Measurements from ENCODE around the gene EVA1C. TPM values are rescaled to one million over a fixed set of nuclear protein-coding genes. Genes with fewer than 3 reads are reported as not detected.

Gene EVA1C
- total and polyA plus RNA-seq, 2 experiments from 2014 or later = 4.6 to 6.9 TPM

- TF ChIP-seq CREB1 (CRISPR knock-in tag; IDR thresholded peaks at IDR 0.05; ENCODE audit: low read depth) (no peak), STAT1 (IDR thresholded peaks at IDR 0.05; ENCODE audit: unreplicated experiment) (no peak), JUNB (IDR thresholded peaks at IDR 0.05; ENCODE audit: unreplicated experiment) (no peak), ZNF331 (CRISPR knock-in tag; IDR thresholded peaks at IDR 0.05; ENCODE audit: low read depth) (no peak)
Measured at GRCh38 chr21:32437729-32438128, 25.2 kb downstream of the EVA1C start (continued).

GRCh38 chr21:32442566-32443318, 30.2 kb downstream of the EVA1C start:
- Histone ChIP-seq H3K4me2 (no peak overlapping the region), H2AFZ (no peak overlapping the region), H3K27ac (ENCODE audit: low read depth) (no peak overlapping the region), H3K36me3 (ENCODE audit: insufficient read depth) (no peaks in the 10 kb centered on the region), H3F3A (replicated peaks; ENCODE audit: low read depth) (no peaks in the 10 kb centered on the region), H3K79me2 (replicated peaks; ENCODE audit: insufficient read depth) (no peaks in the 10 kb centered on the region), H3K9me2 (ENCODE audit: insufficient read depth) (no peaks in the 10 kb centered on the region), H3K4me3 (no peak overlapping the region), H3K4me1 (ENCODE audit: insufficient read depth) (no peaks in the 10 kb centered on the region), H3K27me3 (ENCODE audit: insufficient read depth) (no peaks in the 10 kb centered on the region), H4K20me1 (replicated peaks; ENCODE audit: insufficient read depth) (no peaks in the 10 kb centered on the region)
- Mint-ChIP-seq H3K9me3 (peaks cover 4% of the 10 kb centered on the region; the same call in 2 of the 3 replicates), H3K4me3 (no peak overlapping the region), H3K36me3 (ENCODE audit: low read depth) (peaks cover 5% of the 10 kb centered on the region; the same call in 2 of the 3 replicates), H3K27me3 (ENCODE audit: insufficient read depth, low read depth, poor library complexity) (peaks cover 1% of the 10 kb centered on the region), H3K4me1 (no peaks in the 10 kb centered on the region), H3K27ac (no peak overlapping the region)
- ATAC-seq = no peak
- no peak for DNase-seq (ENCODE audit: low spot score)
- TF ChIP-seq JUNB (IDR thresholded peaks at IDR 0.05; ENCODE audit: unreplicated experiment) = no peak
- no peak for TF ChIP-seq ZNF114 (CRISPR knock-in tag; IDR thresholded peaks at IDR 0.05)
- no peak for TF ChIP-seq CTCF (conservative IDR thresholded peaks at IDR 0.05; ENCODE audit: low read depth in 2 of 2)
- TF ChIP-seq ETS1 (IDR thresholded peaks at IDR 0.05) = no peak
- no peak for TF ChIP-seq EZH2 (IDR thresholded peaks at IDR 0.05; ENCODE audit: low read depth, unreplicated experiment)
- no peak for TF ChIP-seq CREB1 (CRISPR knock-in tag; IDR thresholded peaks at IDR 0.05; ENCODE audit: low read depth)
- no peak for TF ChIP-seq REST (IDR thresholded peaks at IDR 0.05; ENCODE audit: unreplicated experiment)
- TF ChIP-seq POLR2AphosphoS5 (IDR thresholded peaks at IDR 0.05; ENCODE audit: low read depth) = no peak
- TF ChIP-seq STAT1 (IDR thresholded peaks at IDR 0.05; ENCODE audit: unreplicated experiment) = no peak
- no peak for TF ChIP-seq EZH2phosphoT487 (IDR thresholded peaks at IDR 0.05; ENCODE audit: unreplicated experiment)
- TF ChIP-seq NANOG (IDR thresholded peaks at IDR 0.05; ENCODE audit: borderline replicate concordance) = no peak
- no peak for TF ChIP-seq ZNF331 (CRISPR knock-in tag; IDR thresholded peaks at IDR 0.05; ENCODE audit: low read depth)
